T-helper 1 cell (primary cell): ENCODE results near the gene TSC2.

ENCODE experiments used
- DNase-seq, 5 donors: peaks; one replicate each; pipeline ENCODE4 v3.0.0-alpha.2; 2012 to 2020

The TSC2 gene

DNA sequence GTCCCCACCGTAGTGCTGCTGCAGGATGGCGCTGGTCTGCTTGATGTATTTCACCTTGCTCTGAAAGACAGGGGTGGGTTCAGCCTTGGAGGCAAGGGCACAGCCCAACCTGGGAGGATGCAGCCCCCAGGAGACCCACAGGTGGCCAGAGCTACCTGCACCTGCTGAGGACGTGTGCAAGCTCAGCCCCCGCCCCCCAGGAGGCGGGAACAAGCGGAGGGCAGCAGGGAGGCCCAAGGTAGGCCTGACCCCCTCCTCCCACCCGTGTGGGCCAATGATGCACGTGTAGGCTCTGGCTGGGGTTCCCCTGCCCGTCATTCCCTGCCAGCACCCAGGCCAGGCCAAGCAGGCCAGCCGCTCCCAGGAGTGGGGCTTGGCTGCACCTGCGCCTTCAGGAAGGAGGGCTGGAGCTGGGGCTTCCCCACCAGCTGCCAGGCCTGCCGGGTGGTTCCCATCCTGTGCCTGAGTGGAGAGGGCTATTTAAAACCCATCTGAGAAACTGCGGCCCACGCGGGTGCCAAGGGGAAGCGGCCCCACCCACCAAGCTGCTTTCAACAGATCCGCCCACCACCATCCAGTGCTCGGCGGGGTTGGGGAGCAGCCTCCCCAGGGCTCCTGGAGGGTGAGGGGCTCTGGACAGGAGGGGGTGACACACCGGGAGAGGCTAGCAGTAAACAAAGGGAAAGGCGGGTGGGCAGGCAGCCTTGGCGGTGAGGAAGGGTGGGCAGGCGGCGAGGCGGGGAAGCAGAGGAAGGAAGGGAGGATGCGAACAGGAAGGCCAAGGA is 3.9 kb upstream of the TSC2 start:
- DNase-seq, result no peak

- no peak for DNase-seq
Measured at GRCh38 chr16:2044541-2044940, 3.2 kb upstream of the TSC2 start.

DNA sequence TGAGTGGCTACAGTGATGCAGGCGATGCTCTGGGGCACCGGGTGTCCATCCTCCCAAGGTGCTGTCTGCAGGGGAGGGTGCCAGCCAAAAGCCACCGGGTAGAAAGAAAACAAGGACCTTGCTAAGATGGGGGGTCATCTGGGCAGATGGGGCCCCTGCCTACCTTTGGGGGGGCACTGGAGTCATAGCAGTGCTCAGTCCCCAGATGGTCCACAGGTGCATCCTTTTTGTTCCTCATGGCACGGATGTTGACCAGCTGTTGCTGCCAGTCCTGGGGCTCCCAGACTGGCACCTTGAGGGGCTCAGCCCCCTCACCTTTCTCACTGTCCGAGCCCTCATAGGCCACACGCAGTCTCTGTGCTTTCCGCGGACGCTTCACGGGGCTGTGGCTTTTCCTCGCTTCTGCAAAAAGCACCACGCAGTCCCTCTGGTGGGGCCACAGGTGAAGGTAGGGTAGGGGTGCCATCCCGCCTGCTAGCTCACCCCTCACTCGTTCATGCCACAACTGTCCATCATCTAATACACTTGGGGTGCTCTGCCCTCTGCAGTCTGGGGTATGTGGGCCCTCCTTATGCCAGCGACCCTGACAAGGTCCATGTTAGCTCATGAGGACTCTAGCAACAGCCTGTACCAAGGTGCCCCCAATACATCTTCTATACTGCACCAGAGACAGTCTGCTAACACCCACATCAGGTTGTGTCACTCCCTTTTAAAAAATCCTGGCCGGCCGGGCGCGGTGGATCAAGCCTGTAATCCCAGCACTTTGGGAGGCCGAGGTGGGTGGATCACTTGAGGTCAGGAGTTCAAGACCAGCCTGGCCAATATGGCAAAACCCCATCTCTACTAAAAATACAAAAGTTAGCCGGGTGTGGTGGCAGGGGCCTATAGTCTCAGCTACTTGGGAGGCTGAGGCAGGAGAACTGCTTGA is 1.6 kb upstream of the TSC2 start:
- no peak for DNase-seq

GRCh38 chr16:2046893-2047329 is 874 bp upstream of the TSC2 start:
- no peak for DNase-seq

GRCh38 chr16:2048116-2048543 is 345 bp downstream of the TSC2 start:
- peak in 2 of 5 donors; percentile 11 to 17 for DNase-seq

DNA sequence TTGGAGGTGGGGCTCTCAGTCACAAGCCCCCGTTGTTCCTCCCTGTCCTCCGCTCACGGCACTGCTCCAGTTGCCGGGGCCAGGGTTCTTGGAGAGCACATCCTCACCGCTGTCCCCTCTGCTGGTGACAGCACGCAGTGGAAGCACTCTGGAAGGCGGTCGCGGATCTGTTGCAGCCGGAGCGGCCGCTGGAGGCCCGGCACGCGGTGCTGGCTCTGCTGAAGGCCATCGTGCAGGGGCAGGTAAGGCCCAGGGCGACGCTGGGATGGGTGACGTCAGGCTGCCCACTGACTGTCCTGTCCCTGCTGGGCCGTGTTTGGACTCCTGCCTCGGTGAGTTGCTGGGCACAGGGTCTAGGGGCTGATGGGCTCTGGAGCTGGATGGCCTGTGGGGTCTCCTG is 5.4 kb downstream of the TSC2 start:
- no peak for DNase-seq

DNA sequence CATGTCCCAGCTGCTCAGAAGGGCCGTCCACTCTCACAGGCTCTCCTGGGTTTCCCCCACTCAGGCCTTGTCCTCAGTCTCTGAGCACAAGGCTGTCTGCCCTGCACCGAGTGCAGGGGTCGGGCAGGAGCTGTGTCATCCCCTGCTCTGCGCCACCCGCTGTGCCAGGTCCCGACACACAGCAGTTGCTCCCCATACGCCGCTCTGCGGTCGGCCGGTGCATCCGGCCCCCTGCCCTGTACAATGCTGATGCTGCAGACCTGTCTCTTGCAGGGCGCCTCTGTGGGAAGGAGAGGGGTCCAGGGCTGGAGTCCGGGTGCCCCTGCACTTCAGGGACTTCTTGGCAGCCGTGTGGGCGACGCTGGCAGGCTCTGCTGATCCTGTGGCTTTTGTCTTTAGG is 6.1 kb downstream of the TSC2 start:
- no peak for DNase-seq

GRCh38 chr16:2054543-2055245 is 6.9 kb downstream of the TSC2 start:
- DNase-seq, result no peak

GRCh38 chr16:2056077-2056476 is 8.3 kb downstream of the TSC2 start:
- DNase-seq, result no peak

- DNase-seq, result no peak
Measured at GRCh38 chr16:2056681-2057407, 9.1 kb downstream of the TSC2 start.

GRCh38 chr16:2057438-2057837 is 9.7 kb downstream of the TSC2 start:
- no peak for DNase-seq

GRCh38 chr16:2058420-2058819 is 10.6 kb downstream of the TSC2 start:
- DNase-seq, result no peak

DNA sequence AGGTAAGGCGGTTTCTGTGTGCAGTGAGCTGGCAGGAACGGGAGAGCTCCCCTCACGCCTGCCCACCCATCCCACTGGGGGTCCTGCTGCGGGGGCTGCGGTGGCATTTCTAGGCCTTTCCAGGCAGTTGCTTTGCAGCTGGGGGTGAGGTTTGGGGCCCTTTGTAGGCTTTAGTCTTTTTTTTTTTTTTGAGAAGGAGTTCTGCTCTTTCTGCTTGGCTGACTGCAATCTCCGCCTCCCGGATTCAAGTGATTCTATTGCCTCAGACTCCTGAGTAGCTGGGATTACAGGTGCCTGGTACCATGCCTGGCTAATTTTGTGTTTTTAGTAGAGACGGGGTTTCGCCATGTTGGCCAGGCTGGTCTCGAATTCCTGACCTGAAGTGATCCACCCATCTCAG is 11.1 kb downstream of the TSC2 start:
- no peak for DNase-seq

GRCh38 chr16:2060346-2060745 is 12.6 kb downstream of the TSC2 start:
- no peak for DNase-seq

GRCh38 chr16:2061023-2061422 is 13.2 kb downstream of the TSC2 start:
- DNase-seq, result no peak

DNA sequence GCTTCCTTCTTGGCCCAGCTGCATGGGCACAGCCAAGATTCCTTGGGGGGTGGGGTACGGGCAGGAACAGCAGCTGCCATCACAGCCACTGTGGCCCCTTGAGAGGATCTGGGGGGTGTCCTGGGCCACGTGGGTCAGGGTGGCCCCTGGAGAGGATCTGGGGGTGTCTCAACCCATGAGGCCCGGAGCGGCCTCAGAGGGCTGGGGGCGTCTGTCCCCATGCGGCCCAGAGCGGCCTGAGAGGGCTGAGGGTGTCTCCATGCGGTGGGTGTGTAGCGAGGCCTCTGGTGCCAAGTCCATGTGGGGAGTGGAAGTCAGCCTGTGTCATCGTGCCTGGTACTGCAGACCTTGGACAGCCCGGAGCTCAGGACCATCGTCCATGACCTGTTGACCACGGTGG is 13.7 kb downstream of the TSC2 start:
- DNase-seq, result no peak

DNA sequence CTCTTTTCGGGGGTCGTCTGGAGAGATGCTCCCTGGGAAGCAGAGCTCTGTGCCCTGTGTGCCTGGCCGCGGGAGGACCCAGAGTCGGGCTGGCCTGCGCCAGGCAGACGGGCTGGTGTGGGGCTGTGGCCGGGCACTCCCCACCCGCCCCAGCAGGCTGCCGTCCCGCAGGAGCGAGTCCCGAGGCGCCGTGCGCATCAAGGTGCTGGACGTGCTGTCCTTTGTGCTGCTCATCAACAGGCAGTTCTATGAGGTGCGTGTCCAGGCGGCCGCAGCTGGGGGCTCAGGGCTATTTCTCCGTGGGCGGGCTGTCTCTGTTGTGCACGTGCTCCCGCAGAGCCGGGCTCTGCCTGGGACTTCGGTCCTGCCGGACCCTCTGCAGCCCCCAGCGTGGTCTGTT is 15.0 kb downstream of the TSC2 start:
- DNase-seq, result no peak

DNA sequence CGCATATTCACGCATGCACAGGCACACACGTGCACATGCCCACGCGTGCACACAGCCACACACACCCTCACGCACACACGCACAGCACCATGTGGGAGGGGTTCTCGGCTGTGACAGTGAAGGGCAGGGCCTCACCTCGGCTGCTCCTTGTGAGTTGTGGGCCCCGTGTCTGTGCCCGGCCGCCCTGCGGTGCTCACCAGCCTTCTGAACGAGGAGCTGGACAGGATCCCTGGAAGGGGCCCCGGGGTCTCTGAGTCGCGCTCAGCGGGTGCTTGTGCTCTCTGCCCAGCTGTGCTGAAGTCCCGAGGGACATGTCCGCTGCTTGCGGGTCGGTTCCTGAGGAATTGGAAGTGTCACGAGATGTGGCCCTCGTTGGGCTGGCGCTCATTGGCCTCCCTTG is 16.1 kb downstream of the TSC2 start:
- DNase-seq, result no peak

GRCh38 chr16:2064368-2064945 is 16.7 kb downstream of the TSC2 start:
- DNase-seq, result no peak

DNA sequence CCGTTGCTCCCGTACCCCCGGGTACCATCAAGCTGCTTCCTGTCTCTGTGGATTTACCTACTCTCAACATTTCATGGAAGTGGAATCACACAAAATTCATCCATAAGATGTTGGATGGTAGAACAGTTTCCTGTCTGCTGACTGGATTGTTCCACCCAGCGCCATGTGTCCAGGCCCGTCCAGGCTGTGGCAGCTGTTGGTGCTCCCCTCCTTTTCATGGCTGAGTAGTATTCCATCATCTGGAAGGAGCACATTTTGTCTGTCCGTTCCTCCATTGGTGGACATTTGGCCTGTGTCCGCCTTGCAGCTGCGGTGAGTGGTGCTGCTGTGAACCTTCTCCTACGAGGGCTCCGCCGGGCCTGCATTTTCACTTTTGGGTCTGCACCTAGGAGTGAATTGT is 18.4 kb downstream of the TSC2 start:
- no peak for DNase-seq

- DNase-seq, result no peak
Measured at GRCh38 chr16:2070576-2071453, 23.0 kb downstream of the TSC2 start.
